Measurements from ENCODE around the gene KBTBD8. TPM values are rescaled to one million over a fixed set of nuclear protein-coding genes. Genes with fewer than 3 reads are reported as not detected.
A peak's percentile ranks its signal among the peaks of the same experiment; 100 is the strongest.

Gene KBTBD8
- total RNA-seq, 4 donors from 2014 or later, result under 0.01 to 4.8 (median 0.20) TPM

GRCh38 chr3:66996696-66997095, 1.4 kb upstream of the KBTBD8 start:
- TF ChIP-seq CTCF (IDR thresholded peaks at IDR 0.05) (no peak), EP300 (IDR thresholded peaks at IDR 0.05) (no peak), POLR2A (IDR thresholded peaks at IDR 0.05) (no peak)
- WGBS, 2 donors, result 59 to 61% methylated on average over 4 of the region's 4 CpGs
- Histone ChIP-seq H3K27ac (no peak overlapping the region), H3K27me3 (no peaks in the 10 kb centered on the region), H3K36me3 (no peaks in the 10 kb centered on the region), H3K4me3 (no peak overlapping the region), H3K4me1 (peaks cover 0 to 18% (median 9%) of the 10 kb centered on the region in 4 donors), H3K9me3 (no peaks in the 10 kb centered on the region)
- DNase-seq (ENCODE audit: low spot score in 2 of 2), result no peak

- no peaks in the 10 kb centered on the region for H3K9me3 ChIP-seq
- WGBS, 2 donors, result 9 to 10% methylated on average over 18 of the region's 18 CpGs
- peak overlapping the region in 2 of 4 donors; percentile 55 to 64 for H3K27ac ChIP-seq
- no peaks in the 10 kb centered on the region for H3K36me3 ChIP-seq
- H3K4me1 ChIP-seq, result peaks cover 0 to 18% (median 9%) of the 10 kb centered on the region in 4 donors
- TF ChIP-seq EP300 (IDR thresholded peaks at IDR 0.05), result no peak
- no peak for TF ChIP-seq POLR2A (IDR thresholded peaks at IDR 0.05)
- no peak for TF ChIP-seq CTCF (IDR thresholded peaks at IDR 0.05)
- DNase-seq (ENCODE audit: low spot score in 2 of 2), result no peak
- H3K4me3 ChIP-seq, result peak overlapping the region; percentile 29 to 74 (median 72)
- no peaks in the 10 kb centered on the region for H3K27me3 ChIP-seq
Observed at GRCh38 chr3:66997560-66998112, 471 bp upstream of the KBTBD8 start.

- TF ChIP-seq POLR2A (IDR thresholded peaks at IDR 0.05), result no peak
- Histone ChIP-seq H3K4me1 (peaks cover 0 to 18% (median 9%) of the 10 kb centered on the region in 4 donors), H3K27ac (peak overlapping the region in 3 of 4 donors; percentile 43 to 82 (median 69)), H3K4me3 (peak overlapping the region; percentile 71 to 99 (median 74)), H3K9me3 (no peaks in the 10 kb centered on the region), H3K36me3 (no peaks in the 10 kb centered on the region), H3K27me3 (no peaks in the 10 kb centered on the region)
- no peak for DNase-seq (ENCODE audit: low spot score in 2 of 2)
- 2 to 6% methylated on average over 10 of the region's 10 CpGs for WGBS, 2 donors
Observed at GRCh38 chr3:66998904-66999235, 763 bp downstream of the KBTBD8 start.

- H3K27ac ChIP-seq, result peak overlapping the region in 1 of 4 donors; percentile 6
- no peaks in the 10 kb centered on the region for H3K27me3 ChIP-seq
- TF ChIP-seq EP300 (IDR thresholded peaks at IDR 0.05) (no peak), CTCF (IDR thresholded peaks at IDR 0.05) (no peak), POLR2A (IDR thresholded peaks at IDR 0.05) (no peak)
- 82 to 85% methylated on average over 2 of the region's 2 CpGs for WGBS, 2 donors
- H3K4me3 ChIP-seq, result no peak overlapping the region
- no peaks in the 10 kb centered on the region for H3K36me3 ChIP-seq
- no peaks in the 10 kb centered on the region for H3K9me3 ChIP-seq
- H3K4me1 ChIP-seq, result peaks cover 0 to 18% (median 9%) of the 10 kb centered on the region in 4 donors
- DNase-seq (ENCODE audit: low spot score in 2 of 2), result no peak
Observed at GRCh38 chr3:67000009-67000408, 1.9 kb downstream of the KBTBD8 start.

GRCh38 chr3:67001086-67001861, 3.2 kb downstream of the KBTBD8 start:
- no peaks in the 10 kb centered on the region for H3K36me3 ChIP-seq
- no peaks in the 10 kb centered on the region for H3K9me3 ChIP-seq
- H3K27ac ChIP-seq, result no peak overlapping the region
- TF ChIP-seq CTCF (IDR thresholded peaks at IDR 0.05) (no peak), EP300 (IDR thresholded peaks at IDR 0.05) (no peak), POLR2A (IDR thresholded peaks at IDR 0.05) (no peak)
- H3K27me3 ChIP-seq, result no peaks in the 10 kb centered on the region
- DNase-seq (ENCODE audit: low spot score in 2 of 2), result no peak
- peaks cover 0 to 18% (median 9%) of the 10 kb centered on the region in 4 donors for H3K4me1 ChIP-seq
- 87 to 88% methylated on average over 8 of the region's 8 CpGs for WGBS, 2 donors
- H3K4me3 ChIP-seq, result no peak overlapping the region

Data from tibial nerve (tissue), 4 donors.